Activated CD8-positive, alpha-beta memory T cell treated with anti-CD3 and anti-CD28 coated beads, Interleukin-2, amount 50 U/mL, for 24 hours (primary cell): Measurements from ENCODE around the gene MRPS24.
"Not testable (repeated sequence)": the region's sequence is repeated elsewhere in the genome, so short reads cannot be mapped to it uniquely, and the experiment has no call there.

Source experiments
- DNase-seq: peaks from one replicate; pipeline ENCODE4 v3.0.0-alpha.2; 2020; ENCODE audit errors: extremely low read depth

MRPS24 gene

DNA sequence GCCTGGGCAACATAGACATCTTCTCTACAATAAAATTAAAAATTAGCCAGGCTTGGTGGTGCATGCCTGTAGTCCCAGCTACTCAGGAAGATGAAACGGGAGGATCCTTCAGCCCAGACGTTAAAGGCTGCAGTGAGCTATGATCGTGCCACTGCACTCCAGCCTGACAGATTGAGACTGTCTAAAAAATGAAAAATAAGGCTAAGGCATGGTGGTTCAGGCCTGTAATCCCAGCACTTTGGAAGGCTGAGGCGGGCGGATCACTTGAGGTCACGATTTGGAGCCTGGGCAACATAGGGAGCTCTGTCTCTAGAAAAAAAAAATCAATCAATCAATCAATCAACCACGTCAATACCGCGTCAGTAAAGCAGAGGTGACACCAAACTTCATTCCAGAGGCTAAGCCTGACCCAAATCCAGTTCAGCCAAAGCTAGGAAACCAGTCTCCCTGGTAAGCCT is 31.1 kb downstream of the MRPS24 start:
- DNase-seq: no peak

- no peak for DNase-seq
Observed at GRCh38 chr7:43834463-43835251, 34.7 kb downstream of the MRPS24 start.

GRCh38 chr7:43830917-43831316 is 38.4 kb downstream of the MRPS24 start:
- DNase-seq: not testable (repeated sequence)

DNA sequence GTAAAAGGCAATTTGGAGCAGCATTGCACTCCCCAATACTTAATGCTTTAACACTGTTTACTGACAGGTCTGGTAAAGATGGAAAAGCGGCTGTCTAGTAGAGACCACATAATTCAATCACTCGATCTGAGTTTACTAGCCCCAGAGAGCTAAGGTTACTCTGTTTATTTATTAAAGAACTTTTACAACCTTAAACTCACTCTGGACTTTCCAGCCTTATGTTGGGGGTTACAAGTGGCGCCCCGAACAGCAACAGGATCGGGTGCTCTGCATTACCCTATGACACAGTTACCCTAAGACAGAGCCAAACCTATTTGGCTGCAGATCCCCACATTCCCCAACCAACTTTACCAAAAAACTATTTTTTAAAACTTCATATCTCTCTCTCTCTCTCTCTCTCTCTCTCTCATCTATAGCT is 43.9 kb downstream of the MRPS24 start:
- no peak for DNase-seq

DNA sequence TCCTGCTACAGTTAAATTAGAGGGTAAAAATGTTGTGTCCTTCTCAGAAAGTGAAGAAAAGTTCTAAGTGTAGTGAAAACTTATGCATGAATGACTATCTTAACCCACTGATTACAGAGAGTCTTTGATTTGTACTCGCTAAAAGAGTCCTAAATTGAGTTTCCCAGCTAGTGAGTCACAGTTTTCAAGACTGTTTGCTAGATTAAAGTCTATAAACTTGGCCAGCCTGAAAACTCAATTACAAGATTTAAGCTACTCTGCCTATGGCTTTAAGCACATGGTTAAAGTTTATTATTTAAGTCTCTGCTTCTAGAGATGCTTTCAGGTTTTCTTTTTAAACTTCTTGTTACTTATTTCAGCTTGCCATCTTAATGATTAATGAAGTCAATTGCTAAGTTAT is 44.4 kb downstream of the MRPS24 start:
- DNase-seq: no peak

- DNase-seq: not testable (repeated sequence)
Observed at GRCh38 chr7:43824513-43824912, 44.8 kb downstream of the MRPS24 start.

GRCh38 chr7:43823941-43824340 is 45.4 kb downstream of the MRPS24 start:
- DNase-seq: no peak

DNA sequence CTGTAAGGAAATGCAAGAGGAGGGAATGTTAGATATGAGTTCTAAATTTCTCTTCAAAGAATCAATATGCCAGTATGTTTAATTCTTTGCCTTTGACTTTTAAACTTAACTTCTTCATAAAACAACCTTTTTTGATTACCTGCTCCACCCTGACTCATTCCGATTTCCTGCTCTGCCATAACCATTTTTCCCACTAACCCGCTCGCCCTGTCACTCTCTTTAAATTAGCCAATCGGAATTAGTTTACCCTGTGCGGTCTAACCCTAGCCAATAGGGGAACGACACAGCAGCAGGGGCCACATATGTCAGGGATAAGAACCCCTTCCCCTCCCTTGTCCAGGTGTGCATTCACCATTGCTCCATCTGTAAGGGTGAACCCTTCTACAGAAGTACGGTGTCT is 45.9 kb downstream of the MRPS24 start:
- DNase-seq: not testable (repeated sequence)
